A673 (cell line): ENCODE data around the gene ILDR1.

ENCODE experiments used
- EZH2 ChIP-seq: fragments of 200-600 bp; sonication (generic); IDR thresholded peaks from 2 replicates; pipeline ENCODE4 v1.6.1; 2017; ENCODE audit warnings: borderline replicate concordance, low read depth, mild to moderate bottlenecking, mixed read lengths, antibody characterized with exemption, low read length; ENCODE audit not compliant: poor library complexity, severe bottlenecking
- TF ChIP-seq, protein P1 (sequence below): fragments of 300-800, 200-600 bp; sonication (generic); conservative IDR thresholded peaks from 2 replicates; pipeline ENCODE4 v1.5.1; 2017; ENCODE audit warnings: low read depth, mild to moderate bottlenecking, antibody characterized with exemption, low read length, moderate library complexity, mixed read lengths

GRCh38 chr3:121992601-121993560 is 29.2 kb downstream of the ILDR1 start:
- TF ChIP-seq, protein P1, sequence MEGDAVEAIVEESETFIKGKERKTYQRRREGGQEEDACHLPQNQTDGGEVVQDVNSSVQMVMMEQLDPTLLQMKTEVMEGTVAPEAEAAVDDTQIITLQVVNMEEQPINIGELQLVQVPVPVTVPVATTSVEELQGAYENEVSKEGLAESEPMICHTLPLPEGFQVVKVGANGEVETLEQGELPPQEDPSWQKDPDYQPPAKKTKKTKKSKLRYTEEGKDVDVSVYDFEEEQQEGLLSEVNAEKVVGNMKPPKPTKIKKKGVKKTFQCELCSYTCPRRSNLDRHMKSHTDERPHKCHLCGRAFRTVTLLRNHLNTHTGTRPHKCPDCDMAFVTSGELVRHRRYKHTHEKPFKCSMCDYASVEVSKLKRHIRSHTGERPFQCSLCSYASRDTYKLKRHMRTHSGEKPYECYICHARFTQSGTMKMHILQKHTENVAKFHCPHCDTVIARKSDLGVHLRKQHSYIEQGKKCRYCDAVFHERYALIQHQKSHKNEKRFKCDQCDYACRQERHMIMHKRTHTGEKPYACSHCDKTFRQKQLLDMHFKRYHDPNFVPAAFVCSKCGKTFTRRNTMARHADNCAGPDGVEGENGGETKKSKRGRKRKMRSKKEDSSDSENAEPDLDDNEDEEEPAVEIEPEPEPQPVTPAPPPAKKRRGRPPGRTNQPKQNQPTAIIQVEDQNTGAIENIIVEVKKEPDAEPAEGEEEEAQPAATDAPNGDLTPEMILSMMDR, result no peak
- no peak for TF ChIP-seq EZH2
